ENCODE data around the gene GREB1.

GREB1 gene

DNA sequence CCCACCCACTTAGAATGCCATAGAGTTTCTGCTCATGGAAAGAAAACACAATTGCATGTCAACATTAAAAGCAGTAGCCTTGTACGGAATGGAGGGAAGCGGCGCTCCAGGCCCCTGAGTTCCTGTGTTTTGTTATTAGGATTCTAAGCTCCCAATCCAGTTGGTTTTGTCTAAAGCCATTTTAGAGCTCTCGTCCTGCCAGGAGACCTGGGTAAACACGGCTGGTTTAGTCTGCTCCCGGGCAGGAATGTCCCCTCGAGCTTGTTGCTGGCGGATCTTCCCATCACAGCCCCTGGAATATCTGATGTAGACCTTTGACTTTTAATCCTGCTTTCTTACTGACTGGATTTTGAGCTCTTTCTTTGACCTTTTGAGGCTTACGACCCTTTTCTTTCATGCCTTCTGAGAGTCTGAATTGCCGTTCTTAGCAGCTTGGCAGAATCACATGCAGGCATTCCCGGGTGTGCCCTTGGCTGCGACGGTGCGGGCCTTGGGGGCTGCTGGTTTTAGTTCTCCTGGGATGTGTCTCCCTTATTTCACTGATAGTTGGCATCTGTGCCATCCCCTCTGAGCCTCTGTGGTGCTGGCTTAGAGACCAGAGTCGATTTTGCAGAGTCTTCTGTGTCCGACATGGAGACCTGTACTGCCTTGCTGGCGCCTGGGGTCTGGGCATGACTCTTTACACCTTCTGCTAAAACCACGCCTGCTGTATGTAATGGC lies 25.4 kb downstream of the GREB1 start:
- no peak for DNase-seq (ENCODE audit: low read depth in 1 of 2, low spot score in 1 of 2)

- no peak for DNase-seq (ENCODE audit: low read depth in 1 of 2, low spot score in 1 of 2)
These were observed 25.9 kb downstream of the GREB1 start for GRCh38 chr2:11559786-11560155.

DNA sequence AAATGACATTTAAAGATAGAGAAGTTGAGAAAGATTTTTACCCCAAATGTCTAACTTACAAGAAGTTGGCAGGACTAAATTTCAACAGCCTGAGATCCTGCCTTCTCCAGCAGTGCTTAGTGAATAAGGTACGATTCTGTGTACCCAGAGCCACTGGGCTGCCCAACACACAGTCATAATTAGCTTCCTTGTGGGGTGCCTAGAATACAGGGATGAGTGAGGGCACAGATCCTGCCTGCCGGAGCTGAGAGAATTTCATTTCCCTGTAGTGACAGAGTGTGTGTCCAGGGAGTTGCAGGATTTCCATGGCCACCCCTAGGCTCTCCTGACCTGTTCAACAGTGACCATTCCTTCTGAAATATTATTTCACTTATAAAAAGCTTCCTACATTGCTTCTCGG lies 27.0 kb downstream of the GREB1 start:
- no peak for DNase-seq (ENCODE audit: low read depth in 1 of 2, low spot score in 1 of 2)

GRCh38 chr2:11562011-11562410 lies 28.2 kb downstream of the GREB1 start:
- DNase-seq (ENCODE audit: low read depth in 1 of 2, low spot score in 1 of 2): no peak

DNA sequence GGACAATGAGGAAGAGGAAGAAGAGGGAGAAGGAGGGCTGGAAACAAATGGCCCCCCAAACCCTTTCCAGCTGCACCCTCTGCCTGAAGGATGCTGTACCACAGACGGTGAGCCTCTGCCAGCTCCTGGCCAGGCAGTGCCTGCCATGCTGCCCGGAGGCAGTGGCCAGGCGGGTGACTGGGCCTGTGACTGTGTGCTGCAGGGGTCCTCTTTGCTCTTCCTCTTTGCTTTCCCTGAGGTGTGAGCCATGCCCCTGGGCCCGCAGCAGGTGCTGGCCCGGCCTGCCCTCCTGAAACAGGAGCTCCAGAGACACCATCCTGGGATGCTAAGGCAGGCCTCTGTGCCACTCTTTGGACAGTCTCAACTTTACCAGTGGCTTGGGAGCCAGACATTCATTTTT lies 28.6 kb downstream of the GREB1 start:
- DNase-seq (ENCODE audit: low read depth in 1 of 2, low spot score in 1 of 2): no peak

DNA sequence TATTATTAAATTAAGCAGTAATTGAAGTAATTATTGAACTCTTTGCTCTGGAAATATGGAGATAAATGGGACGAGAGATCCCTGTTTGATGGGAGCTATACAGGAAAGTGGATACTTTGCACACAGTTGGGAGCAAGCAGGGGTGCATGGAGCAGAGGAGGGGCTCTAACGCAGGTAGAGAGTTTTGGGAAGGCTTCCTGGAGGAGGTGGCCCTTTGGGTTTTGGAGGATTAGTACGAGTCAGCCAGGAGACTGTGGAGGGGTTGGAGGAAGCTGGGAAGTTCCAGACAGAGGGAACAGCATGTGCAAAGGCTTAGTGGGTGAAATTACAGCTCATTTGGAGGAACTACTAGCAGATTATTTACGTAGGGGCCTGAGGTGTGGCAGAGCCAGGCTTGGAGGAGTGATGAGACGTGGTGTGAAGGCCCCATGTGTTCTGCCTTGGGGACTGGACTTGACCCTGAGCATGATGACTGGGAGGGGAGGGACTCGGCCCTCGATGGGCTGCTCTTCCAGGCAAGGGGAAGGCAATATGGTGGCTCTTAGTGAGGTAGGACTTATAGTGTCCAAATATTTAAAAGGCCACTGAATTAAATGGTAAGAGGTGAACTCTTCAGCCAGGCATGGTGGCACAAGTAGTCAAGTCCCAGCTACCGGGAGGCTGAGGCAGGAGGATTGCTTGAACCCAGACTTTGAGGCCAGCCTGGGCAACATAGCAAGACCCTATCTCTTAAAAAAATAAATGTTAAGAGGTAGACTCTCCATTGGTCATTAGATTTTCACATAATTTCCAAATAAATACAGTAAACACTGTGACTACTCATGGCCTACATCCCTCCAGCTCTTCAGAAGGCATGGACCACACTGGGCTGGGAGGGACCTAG lies 30.2 kb downstream of the GREB1 start:
- DNase-seq (ENCODE audit: low read depth in 1 of 2, low spot score in 1 of 2): no peak

DNA sequence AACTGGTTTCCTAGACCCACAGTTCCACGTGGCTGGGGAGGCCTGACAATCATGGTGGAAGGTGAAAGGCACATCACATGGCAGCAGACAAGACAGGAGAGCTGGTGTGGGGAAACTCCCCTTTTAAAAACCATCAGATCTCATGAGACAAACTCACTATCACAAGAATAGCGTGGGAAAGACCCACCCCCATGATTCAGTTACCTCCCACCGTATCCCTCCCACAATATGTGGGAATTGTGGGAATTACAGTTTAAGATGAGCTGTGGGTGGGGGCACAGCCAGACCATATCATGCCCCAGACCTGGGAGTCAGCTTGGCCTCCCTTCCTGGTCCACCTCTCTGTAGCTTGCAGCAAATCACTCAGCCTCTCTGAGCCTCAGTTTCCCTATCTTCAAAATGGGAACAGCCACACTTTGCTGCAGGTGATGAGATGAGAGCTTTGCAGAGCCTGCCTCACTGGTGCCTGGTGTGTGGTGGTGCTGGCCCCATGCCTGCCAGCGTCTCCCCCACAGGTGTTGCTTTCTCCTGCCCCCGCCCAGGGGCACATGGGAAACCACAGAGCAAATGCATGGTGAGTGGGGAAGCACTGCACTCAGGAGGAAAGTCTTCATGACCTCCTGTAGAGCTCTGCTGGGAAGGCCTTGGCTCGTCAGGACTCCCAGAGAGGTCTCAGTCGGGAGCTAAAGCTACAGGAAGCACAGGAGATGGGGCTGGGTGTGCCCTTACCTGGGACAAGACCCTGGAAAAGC lies 31.1 kb downstream of the GREB1 start:
- DNase-seq (ENCODE audit: low read depth in 1 of 2, low spot score in 1 of 2): no peak

DNA sequence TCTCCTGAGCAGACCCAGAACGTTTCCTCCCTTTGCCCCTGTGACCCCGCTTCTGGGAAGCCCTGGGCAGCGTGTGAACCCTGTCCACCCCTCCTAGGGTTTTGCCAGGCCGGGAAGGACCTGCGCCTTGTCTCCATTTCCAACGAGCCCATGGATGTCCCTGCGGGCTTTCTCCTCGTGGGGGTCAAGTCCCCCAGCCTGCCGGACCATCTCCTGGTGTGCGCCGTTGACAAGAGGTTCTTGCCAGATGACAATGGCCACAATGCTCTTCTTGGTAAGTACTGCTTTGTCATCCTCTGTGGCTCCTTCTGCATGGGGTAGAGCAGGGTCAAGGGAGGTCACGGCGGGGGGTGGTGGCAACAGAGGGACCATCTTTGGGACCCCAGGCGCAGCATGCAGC lies 32.5 kb downstream of the GREB1 start:
- no peak for DNase-seq (ENCODE audit: low read depth in 1 of 2, low spot score in 1 of 2)

DNA sequence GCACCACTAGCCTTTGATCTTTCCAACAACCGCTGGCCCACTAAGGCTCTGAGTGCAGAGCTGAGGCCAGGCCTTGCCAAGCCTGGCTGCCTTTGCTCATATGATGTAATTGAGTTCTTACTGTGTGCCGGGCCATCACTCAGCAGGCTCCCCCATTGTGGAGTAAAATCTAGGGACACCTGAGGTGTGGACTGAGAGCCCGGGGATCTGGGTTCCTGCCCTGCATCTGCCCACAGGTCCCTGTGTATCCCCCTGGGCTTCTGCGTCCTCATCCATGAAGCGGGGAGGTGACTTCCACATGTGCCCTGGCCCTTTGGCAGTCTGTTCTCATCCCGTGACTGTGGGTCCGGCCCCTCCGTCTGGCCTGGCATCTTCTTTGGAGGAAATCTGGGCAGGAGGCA lies 33.8 kb downstream of the GREB1 start:
- no peak for DNase-seq (ENCODE audit: low read depth in 1 of 2, low spot score in 1 of 2)

GRCh38 chr2:11568436-11568835 lies 34.6 kb downstream of the GREB1 start:
- no peak for DNase-seq (ENCODE audit: low read depth in 1 of 2, low spot score in 1 of 2)

DNA sequence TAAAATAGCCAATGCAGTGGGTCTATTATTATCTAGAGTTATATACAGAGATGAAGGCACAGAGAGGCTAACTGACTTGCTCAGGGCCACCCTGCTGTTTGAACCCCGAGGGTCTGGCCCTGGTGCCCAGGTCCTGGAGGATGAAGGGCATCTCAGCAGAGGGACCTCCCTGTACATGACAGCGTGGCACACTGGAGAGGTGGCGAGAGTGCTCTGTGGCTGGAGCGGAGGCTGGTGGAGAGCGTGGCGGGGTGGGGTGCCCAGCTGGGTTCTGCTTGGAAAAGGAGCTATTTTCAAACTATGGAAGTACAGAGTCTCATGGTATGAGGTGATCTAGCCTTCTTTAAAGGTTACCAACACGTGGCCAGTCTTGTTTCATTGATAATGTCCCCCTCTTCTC lies 35.8 kb downstream of the GREB1 start:
- DNase-seq (ENCODE audit: low read depth in 1 of 2, low spot score in 1 of 2): no peak

- no peak for DNase-seq (ENCODE audit: low read depth in 1 of 2, low spot score in 1 of 2)
These were observed 37.3 kb downstream of the GREB1 start for GRCh38 chr2:11571170-11571569.

- no peak for DNase-seq (ENCODE audit: low read depth in 1 of 2, low spot score in 1 of 2)
These were observed 39.2 kb downstream of the GREB1 start for GRCh38 chr2:11572996-11573395.

DNA sequence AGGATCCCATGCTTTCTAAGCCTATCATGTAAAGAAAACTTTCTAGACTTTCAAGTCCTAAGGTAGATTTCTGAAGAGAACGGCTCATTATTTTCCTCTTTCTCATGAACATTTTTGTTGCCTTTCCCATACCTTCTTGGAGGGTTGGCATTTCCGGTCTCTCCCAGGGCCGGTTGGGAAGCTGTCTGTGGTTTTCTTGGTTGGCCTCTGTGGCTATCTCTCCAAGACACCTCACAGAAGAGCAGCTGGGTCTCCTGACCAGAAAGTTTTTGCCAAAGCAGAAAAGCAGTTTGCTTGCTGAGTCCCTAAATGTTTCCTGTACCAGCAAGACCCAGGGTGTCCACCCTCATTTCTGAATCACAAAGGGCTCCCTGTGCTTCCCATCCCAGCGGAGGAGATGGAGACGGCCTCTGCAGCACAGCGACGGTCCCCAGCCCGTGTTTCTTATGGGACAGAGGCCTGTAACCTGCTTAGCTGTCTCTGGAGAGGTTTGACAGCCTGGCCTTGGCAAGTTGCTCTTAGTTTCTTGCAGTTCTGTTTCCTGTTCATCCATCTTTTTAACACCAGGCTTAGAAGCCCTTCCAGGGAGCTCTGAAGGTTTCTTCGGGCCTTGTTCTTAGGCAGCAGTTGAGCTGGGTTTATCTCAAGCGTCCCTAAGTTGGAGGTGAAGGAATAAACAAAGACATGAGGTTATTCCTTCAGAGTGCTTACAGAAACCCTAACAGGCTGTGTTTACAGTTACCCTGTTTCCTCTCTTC lies 39.8 kb downstream of the GREB1 start:
- DNase-seq (ENCODE audit: low read depth in 1 of 2, low spot score in 1 of 2): no peak

DNA sequence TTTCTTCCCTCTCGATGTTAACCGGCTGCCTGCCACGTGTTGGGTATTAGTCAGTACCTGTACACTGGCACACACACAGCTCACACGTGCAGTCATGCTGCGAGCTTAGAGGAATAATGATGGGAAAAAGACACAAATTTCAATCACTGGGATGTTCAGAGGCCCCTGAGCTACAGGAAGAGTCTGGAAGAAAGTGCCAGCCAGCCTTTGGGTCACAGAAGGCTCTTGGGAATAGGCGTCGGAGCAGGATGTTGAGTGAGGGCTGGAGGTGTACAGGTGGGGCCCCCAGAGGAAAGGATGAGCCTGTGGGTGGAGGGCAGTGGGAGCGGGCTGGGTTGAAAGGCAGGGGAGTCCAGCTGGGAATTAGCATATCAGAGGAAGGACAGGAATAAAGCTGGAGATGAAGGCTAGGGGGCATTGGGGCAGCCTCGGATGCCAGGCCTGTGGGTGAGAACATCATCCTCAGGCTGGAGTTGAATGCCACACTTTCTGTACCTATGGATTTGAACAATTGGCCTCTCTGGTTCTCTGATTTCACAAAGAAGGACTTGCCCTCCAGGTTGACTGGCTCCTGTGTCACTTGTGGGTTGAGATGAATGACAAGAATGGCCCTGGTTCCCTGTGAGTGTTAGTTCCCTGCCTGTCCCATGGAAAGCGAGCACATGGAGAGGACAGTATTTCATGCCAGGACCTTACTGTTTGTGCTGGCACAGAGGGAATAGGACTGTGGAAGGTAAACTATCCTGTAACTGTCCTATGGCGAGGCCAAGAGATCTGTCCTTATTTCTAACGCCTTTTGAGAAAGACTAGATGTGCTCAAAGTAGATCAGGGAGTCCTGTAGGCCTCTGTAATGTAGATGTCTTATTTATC lies 40.6 kb downstream of the GREB1 start:
- DNase-seq (ENCODE audit: low read depth in 1 of 2, low spot score in 1 of 2): no peak

DNA sequence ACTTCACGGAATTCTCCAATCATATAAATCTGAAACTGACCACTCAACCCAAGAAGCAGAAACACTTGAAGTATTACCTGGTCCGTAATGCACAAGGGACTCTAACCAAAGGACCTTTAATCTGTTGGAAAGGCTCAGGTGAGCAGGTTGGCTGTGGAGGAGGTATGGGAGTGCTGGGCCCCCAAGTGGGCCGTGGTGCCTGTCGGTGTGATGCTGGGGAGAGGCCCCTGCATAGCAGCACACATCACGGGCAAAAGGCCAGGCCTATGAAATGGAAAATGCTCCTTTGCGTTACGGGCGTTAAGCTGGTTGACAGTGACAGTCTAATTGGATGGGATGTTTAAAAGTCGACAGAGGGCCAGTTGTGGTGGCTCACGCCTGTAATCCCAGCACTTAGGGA lies 42.6 kb downstream of the GREB1 start:
- DNase-seq (ENCODE audit: low read depth in 1 of 2, low spot score in 1 of 2): no peak

DNA sequence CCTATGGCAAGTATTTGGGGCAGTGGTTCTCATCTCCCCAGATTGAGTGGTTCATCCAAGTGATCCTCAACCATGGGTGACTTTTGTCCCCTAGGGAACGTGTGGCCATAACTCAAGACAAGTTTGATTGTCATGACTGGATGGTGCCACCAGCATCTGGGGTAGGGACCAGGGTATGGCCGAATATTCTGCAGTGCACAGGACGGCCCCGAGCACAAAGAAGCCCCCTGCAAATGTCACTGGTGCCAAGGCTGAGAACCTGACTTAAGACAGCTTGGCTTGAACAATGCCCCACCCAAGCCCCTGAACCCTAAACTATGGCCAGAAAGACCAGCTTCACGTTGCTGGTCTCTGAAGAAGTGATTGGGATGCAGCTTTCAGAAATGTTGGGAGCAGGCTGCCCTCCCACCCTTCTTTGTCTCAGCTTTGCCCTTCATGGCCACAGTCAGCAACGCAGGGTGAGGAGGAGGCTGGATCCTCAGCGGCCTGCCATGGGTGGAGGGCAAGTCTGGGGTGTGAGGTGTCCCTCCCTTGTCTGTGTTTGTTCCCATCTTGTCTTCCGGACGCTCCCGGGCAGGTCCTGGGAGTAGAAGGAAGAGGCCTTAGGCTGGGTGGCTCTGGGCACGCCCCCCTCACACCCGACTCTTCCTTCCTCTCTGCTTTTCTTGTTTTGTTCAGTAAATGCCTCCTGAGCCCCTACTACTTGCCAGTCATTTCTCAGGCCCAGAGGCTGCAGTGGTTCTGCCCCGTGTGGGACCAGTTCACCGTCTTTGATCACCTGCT lies 43.4 kb downstream of the GREB1 start:
- no peak for DNase-seq (ENCODE audit: low read depth in 1 of 2, low spot score in 1 of 2)

- DNase-seq (ENCODE audit: low read depth in 1 of 2, low spot score in 1 of 2): no peak
These were observed 44.5 kb downstream of the GREB1 start for GRCh38 chr2:11578081-11578948.
